ENCODE measurements around the gene JAM2.

Gene JAM2

DNA sequence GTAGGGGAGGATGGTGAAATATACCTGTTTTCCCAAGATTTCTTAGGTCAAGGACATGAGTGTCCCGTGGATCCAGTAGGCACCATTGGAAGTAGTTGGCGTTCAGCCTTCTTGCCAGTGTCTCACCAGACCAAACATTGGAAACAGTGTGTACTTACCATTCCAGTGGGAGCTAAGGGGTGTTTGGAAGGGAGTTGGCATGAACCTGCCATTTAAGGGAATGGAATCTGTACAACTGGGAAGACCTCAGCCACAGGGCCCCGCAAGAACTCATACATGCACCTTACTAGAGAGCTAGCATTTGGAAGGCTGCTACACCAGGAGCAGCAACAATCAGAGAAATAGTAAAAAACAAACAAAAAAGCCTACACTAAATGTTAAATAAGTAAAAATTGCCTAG, 82.9 kb downstream of the JAM2 start:
- DNase-seq (ENCODE audit: low spot score), result no peak

DNA sequence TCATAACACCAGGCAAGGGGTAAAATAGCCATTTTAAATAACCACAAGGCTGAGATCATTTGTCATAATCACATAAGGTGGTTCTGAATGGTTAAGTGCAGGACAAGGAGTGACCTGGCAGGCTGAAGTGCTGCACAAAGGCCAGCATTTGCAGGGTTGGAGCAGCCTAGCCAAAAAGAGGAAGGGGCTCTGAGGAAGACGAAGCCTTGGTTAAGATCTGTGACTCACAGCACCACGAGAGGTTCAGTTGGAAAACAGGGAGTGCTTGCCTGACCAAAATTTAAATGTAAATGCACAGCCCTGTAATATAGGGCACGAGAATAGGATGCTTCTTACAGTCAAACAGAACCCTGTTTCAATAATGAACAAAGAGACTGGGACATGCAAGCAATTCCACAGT, 83.6 kb downstream of the JAM2 start:
- no peak for DNase-seq (ENCODE audit: low spot score)

GRCh38 chr21:25732091-25732760, 93.2 kb downstream of the JAM2 start:
- no peak for DNase-seq (ENCODE audit: low spot score)

GRCh38 chr21:25733859-25734653, 95.0 kb downstream of the JAM2 start:
- DNase-seq (ENCODE audit: low spot score), result no peak

GRCh38 chr21:25734654-25734903, 95.5 kb downstream of the JAM2 start:
- DNase-seq (ENCODE audit: low spot score), result no peak

DNA sequence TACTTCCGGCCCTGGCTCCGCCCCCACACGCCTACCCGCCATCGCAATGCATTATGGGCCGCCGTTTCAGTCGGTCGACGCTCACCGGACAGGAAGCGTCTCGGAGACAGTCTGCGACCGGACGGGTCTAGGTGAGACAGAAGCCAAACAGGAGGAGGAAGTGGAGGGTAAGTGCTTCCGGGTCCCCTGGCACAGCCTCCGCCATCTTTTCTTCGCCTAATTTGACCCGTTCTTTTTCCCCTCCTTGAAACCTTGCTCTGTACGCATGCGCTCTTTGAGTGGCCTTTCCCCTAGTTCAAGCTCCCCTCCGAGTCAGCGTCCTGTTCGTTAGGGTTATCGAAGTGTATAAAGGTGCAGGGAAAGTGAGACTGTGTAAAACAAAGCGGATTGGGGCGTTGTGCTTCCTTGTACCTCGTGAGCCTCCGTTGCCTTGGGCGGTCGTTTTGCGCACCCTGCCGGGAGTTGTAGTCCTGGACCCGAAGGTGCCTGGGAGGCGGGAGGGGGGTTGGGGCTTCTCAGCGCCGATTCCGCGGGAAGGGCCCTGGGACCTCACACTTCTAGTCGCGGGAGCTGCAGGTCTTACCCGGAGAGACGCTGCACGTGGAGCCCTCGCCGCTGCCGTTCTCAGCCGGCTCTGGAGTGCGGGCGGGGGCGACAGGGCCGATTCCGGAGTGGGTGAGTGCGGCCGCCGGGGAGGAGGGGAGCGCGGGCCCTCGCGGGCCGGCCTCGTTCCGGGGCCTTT, 96.0 kb downstream of the JAM2 start, which contains the start of the genes ATP5PF and GABPA:
TSS of gene ATP5PF (minus strand) at position 1 of the 742 bp plus-strand sequence. CDS start 5,110 bp downstream, outside the sequence.
TSS of gene GABPA (plus strand) at position 69 of the 742 bp plus-strand sequence. CDS start 6,627 bp downstream, outside the sequence.
- DNase-seq (ENCODE audit: low spot score), result peak; percentile 98

DNA sequence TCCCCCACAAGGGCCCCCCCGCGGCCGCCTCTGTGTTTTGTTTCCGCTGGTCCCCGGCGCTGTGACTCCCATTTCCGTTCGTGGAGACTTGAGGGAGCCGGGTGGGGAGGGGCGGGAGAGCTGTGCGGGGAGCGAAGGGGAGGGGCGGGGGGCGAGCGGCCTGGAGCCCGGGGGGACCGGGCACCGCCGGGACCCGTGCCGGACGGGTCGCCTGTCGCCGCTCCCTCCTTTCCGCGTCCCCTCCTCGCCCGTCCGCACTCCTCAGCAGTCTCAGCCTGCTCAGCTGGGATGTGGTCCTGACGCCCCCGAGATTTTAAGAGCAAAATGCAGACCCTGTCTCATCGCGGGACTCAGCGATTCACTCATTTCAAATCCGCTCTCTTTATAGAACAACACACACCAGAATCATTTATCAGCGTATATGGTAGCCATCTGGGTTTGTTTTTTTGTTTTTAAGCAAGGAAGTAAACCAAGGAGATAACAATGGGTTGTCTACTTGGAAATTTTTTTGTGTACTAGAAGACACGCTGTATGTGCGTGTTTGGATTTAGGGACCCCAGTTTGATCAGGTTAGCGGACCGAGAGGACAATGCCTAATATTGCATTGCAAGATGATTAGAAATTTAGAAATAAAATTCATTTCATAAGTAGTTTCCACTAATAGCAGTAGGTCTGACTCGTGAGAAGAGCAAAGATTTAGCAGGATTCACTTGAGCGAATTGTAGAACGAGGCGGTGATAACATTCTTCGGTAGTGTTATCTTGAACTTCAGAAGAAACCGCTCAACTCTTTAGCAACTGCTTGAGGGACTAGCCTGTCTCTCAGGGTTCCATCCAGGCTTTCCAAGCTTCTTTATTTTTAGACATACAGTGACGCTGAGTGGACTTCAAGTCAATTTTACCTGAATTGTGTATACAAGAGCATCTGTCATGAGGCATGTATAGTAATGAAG, 96.9 kb downstream of the JAM2 start:
- peak; percentile 75 for DNase-seq (ENCODE audit: low spot score)

DNA sequence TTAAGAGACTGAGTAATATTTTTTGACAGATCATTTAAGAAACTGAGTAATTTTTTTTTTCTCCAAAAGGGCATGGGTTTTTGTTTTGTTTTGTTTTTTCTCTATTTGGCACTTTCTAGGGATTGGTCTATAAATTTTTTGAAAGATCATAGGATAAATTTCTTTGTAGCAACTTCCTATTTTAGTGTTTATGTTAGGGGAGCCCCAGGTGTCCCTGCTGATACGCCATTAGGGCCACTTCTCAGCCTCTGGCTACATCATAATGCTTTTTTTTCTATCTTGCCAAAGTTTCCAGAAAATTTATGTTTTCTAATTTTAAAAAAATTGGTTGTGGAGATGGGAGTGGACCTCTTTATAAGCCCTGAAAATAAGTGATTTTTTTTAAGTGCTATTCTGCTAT, 98.4 kb downstream of the JAM2 start:
- DNase-seq (ENCODE audit: low spot score), result no peak

DNA sequence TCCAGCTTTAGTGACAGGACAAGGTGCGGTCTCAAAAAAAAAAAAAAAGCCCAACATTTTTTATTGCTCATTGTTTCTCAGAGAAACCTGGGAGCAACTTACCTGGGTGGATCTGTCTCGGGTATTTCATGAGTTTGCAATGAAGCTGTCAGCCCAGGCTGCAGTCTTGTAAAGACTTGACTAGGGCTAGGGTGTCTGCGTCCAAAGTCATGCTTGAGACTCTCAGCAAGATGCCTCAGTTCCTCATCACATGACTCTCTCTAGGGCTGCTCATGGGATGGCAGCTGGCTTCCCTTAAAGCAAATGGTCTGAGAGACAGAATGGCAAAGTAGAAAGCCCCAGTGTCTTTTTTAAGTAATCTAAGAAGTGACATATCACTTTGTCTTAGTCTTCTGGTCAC, 103.8 kb downstream of the JAM2 start:
- no peak for DNase-seq (ENCODE audit: low spot score)

- DNase-seq (ENCODE audit: low spot score), result no peak
Observed at GRCh38 chr21:25744854-25745253, 105.8 kb downstream of the JAM2 start.

DNA sequence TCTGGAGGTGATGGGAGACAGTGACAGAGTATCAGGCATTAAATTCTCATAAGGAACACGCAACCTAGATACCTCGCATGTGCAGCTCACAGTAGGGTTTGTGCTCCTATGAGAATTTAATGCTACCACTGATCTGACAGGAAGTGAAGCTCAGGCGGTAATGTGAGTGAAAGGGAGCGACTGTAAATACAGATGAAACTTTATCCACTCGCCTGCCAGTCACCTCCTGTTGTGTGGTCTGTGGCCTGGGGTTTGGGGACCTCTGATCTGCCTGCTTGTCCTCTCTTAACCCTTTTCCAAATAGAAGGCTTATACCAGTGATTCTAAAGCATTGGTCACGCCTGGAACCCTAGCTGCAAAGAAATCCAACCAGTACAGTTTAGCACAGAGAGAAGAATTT, 111.0 kb downstream of the JAM2 start:
- DNase-seq (ENCODE audit: low spot score), result no peak

- DNase-seq (ENCODE audit: low spot score), result no peak
Observed at GRCh38 chr21:25752416-25752815, 113.4 kb downstream of the JAM2 start.

DNA sequence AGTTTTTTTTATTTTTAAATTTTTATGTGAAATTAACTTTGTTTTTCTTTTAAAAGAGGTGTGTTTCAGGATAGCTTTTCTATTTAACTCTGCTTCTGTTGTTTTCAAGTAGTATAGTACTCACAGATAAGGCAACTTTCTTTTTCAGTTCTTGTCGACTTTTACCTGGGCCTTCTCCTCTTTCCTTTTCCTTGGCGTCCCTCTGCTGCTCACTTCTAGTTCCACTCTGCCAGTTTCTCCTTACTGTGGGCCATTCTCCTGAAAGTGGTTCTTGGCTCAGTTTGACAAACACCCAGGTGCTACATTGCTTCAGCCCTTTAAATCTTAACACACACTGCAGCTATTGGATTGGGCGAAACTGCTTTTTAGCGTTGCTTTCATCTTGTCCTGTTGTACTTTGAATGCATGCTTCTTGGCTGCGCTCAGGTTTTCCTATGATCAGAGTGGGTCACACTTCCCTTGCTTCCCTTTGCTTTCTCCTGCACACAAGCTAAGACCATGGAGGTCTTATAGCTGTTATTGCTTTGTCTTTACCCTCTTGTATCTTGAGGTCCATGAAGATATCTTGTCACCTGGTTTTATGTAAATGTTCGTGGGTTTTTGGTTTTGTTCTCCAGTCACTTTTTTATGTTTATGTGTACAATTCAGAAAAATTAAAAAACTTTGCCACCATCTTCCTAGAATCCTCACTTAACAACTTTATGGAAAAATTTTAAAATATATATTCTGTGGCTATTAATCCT, 117.3 kb downstream of the JAM2 start:
- DNase-seq (ENCODE audit: low spot score), result no peak

GRCh38 chr21:25757531-25757930, 118.5 kb downstream of the JAM2 start:
- DNase-seq (ENCODE audit: low spot score), result no peak

GRCh38 chr21:25759573-25759972, 120.5 kb downstream of the JAM2 start:
- DNase-seq (ENCODE audit: low spot score), result no peak

GRCh38 chr21:25760061-25760460, 121.0 kb downstream of the JAM2 start:
- DNase-seq (ENCODE audit: low spot score), result no peak

DNA sequence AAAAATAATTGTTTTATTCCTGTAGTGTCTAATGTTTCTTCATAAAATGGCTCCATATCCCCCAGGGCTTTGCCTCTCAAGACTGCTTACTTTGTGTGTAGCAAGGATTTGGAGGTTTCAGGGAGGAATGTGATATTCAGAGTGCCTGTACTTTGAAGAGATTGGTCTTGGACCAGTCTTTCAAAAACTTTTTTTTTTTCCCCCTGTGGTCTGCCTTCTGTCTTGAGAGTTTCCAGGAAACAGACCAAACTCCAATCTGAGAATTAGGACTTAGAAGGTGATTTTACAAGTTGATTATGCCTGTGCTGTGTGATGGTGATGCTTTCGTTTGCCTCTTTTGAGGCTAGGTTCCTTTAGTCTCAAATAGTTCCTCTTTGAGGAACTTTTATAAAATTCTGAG, 121.6 kb downstream of the JAM2 start:
- DNase-seq (ENCODE audit: low spot score), result no peak

DNA sequence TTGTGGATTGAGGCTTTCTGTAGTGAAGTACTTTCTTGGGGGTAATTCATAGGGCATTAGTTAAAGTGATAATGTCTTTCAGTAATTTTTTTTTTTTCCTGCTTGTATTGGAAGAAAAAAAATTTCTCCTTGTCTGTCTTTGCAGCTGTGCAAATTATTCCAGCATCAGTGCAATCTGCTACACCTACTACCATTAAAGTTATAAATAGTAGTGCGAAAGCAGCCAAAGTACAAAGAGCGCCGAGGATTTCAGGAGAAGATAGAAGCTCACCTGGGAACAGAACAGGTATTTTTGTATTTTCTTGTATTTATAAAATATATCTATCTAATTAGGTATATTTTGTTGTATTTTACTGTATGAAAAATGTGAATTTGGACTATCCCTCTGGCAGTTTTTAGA, 125.0 kb downstream of the JAM2 start:
- no peak for DNase-seq (ENCODE audit: low spot score)
